Activated CD4-positive, alpha-beta T cell treated with anti-CD3 and anti-CD28 coated beads, Interleukin-2, amount 50 U/mL, for 1 hour (primary cell): ENCODE measurements around the gene UNC119.
"Not testable (repeated sequence)": the region's sequence is repeated elsewhere in the genome, so short reads cannot be mapped to it uniquely, and the experiment has no call there.

Source experiments
- DNase-seq: peaks from one replicate; pipeline ENCODE4 v3.0.0-alpha.2; 2020

The UNC119 gene

DNA sequence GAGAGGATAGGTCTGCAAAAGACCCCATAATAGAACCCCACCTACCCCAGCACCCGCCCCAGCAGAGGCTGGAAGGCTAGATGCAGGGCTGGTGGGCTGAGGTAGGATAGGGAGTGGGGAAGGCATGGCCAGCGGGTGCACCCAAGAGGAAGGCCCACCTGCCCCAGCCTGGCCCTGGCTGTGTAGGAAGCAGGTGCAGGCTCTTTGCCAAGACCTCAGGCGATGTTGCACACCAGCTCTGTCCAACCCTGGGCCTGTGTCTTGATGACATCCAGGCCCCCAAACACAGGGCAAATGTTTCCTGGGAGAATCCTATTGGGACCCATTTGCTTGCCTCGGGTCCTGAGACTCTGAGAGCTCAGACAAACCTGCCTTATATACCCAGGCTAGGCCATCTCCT, 12.2 kb downstream of the UNC119 start:
- DNase-seq: no peak

DNA sequence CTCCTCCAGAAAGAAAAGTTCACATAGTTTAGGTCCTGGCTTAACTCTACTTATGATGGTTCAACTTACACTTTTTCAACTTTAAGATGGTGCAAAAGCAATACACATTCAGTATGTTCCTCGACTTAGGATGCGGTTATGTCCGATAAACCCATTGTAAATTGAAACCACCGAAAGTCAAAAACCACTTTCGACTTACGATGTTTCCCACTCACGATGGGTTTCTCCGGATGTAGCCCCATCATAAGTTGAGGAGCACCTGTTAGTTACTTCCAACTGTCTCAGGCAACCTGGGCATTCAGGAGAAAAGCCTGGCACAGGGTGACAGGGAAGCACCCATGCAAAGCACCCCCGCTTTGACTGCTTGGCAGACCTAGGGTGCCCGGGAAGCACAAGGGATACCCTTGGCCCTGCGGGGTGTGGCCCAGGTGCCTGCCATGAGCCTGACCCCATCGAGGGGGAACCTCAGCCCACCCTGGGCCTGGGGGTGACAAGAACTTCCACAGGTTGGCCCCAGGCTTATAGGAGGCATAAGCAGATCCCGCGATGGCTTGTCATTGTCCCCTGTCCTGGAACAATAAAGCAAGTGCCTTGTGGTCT, 14.0 kb downstream of the UNC119 start:
- no peak for DNase-seq

DNA sequence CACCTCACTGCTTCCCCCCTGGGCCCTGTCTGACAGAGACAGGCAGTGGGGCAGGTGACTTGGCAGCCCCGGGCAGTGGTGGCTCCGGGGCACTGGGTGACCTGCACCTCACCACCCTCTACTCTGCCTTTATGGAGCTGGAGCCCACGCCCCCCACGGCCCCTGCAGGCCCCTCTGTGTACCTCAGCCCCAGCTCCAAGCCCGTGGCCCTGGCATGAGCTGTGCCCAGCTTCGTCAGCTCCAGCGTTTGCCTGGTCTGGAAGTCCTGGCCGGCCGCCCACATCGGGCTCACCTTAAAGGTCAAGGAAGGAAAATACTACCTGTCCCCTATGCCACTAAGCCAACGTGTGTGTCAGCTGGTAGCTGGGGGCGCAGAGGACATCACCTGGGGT, 15.2 kb downstream of the UNC119 start:
- no peak for DNase-seq

DNA sequence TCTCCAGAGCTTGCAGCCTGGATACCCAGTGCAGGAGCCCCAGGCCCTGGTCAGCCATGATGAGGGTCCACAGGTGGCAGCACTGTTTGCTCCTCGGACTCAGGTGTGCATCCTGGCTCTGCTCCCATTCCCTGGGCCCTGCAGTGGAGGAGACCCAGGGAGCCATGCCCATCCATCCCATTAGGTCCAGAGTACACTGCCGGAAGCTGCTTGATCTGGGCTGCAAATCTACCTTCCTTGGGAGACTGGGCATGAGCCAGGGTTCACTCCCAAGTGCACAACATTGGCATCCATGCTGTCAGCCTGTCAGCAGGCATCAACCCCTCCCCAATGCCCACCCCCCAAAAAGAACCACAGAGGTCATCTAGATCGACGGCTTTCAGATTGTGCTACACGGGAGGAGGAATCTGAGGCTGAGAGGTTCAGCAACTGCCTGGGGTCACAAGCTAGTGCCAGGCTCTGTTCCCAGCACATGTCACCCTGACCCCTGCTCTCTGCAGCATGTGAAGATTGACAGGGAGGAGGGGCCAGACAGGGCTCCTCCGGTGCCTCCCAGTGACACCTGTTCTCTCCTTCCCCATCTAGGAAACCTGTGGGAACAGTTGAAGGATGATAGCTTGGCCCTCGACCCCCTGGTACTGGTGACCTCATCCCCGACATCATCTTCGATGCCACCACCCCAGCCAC, 15.7 kb downstream of the UNC119 start:
- DNase-seq: no peak

DNA sequence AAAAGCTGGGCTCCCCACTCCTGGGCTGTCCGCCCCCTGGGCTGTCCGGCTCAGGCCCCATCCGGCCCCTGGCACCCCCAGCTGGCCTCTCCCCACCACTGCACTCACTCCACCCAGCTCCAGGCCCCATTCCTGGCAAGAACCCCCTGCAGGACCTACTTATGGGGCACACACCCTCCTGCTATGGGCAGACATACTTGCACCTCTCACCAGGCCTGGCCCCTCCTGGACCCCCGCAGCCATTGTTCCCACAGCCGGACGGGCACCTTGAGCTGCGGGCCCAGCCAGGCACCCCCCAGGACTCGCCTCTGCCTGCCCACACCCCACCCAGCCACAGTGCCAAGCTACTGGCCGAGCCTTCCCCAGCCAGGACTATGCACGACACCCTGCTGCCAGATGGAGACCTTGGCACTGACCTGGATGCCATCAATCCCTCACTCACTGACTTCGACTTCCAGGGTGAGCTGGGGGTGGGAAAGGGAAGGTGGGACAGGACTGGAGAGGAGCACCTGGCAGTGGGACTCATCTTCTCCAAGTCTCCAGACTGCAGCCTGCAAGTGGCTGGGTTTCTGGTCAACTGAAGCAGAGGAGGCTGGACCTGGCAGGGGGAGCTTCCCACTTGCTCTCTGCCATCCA, 17.6 kb downstream of the UNC119 start:
- DNase-seq: no peak

DNA sequence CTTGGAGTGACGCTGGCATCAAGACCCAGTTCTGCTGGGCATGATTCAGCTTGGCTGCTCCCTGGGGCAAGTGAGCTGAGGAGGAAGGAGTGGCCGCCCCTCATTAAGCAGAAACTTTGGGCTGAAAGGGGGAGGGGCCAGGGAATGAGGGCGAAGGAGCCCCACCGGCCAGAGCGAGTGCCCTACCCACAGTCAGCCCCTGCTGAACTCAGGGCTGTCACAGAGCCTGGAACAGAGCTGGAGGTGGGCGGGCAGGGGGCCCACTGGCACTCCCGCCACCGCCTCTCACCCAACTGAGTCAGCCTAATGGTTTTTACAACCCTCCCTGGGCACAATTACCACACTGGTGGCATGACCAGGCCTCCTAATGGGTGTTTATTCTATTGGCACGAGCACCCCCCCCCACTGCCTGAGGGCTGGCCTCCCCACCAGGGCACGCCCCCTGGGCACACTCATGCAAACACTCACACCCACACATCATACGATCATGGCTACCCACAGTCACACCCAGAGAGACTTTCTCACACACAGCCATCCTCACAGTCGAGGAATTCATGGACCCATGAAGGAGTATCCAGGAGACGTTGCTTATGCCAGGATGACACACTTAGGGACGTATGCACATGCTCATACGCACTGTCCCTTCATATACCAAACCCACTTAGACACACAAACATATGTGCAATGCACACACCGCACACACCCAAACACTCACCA, 19.2 kb downstream of the UNC119 start:
- no peak for DNase-seq

DNA sequence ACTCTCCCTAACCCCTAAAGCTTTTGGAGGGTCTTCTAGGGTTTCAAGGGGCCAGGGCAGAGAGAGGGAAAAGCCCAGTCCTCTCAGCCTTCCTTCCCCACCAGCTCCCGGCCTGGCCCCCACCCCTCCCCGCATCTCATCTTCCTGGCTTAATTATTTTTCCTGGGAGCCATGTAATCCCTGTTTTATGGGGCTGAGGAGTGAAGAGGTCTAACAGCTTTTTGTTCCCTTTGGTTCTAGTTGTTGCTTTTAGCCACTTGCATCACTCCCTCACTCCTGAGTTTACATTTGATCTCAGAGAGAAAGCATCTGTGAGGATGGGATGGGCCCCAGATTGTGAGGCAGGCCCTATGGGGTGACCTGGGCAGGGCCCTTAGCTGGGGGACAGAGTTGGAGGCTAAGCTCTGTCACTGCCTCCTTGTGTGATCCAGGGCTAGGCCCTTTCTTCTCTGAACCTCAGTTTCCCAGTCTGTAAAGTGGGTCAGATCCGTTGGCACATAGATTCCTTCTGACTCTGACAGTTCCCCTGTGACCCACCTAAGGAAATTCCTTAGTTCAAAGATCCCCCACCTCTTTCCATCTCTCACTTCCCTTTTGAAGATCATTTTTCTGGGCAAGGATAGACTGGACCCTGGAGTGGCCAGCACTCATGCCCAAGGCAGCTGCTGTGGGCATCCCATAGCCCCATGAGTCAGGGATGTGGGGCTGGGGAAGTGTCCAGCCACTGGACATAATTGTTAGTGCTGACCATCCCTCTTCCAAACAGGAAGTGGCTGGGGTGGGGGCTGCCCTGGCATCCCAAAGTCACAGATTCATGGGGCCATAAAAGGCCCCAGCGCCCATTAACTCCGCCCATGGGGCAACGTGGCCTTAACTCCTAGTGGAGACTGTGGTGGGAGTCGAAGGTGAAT, 20.1 kb downstream of the UNC119 start:
- no peak for DNase-seq

DNA sequence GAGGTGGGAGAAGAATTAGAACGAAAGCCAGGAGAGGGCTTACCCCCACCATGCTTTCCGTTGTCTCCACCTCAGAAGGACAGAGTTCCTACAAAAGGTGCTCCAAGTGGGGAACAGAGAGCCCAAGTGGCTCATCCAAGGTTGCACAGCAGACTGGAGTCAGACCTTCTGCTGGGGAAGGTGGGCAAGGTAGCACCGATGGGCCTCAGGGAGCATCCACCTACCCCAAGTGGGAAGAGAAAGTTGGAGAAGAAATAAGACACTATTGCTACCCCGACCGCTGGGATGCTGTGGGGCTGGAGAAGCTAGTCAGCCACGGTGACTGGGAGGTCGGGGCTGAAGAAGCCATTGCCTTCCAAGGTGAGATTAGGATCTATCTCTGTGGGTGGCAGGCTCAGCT, 21.5 kb downstream of the UNC119 start:
- no peak for DNase-seq

DNA sequence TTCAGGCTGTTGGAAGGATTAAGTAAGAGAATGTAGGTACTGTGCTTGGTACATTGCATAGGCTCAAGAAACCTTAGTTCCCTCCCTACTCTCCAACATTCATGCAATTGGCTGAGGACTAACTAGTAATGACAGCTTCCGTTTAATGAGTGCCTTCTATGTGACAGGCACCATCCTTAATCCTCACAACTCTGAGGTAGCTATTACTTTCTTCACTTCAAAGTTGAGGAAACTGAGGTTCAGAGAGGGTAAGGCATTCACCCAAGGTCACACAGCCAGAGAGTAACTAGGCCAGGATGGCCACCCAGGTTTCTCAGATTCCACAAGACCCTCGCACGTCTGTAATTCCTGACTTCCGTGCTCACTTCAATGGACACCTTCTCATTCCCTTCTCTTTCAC, 22.2 kb downstream of the UNC119 start:
- no peak for DNase-seq

DNA sequence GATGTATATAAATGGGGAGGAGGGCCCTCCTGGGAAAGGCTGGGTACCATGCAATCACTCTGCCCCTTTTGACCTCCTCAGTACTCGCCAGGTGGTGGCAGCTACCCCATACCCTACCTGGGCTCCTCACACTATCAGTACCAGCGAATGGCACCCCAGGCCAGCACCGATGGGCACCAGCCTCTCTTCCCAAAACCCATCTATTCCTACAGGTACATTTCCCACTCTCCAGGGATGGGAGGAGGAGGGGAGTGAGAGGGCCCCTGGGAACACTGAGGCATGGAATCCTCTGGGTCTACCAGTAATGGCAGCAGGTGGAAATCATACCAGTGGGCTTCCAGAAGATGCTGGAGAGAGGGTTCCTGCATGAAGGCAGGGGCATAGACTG, 23.4 kb downstream of the UNC119 start:
- no peak for DNase-seq

DNA sequence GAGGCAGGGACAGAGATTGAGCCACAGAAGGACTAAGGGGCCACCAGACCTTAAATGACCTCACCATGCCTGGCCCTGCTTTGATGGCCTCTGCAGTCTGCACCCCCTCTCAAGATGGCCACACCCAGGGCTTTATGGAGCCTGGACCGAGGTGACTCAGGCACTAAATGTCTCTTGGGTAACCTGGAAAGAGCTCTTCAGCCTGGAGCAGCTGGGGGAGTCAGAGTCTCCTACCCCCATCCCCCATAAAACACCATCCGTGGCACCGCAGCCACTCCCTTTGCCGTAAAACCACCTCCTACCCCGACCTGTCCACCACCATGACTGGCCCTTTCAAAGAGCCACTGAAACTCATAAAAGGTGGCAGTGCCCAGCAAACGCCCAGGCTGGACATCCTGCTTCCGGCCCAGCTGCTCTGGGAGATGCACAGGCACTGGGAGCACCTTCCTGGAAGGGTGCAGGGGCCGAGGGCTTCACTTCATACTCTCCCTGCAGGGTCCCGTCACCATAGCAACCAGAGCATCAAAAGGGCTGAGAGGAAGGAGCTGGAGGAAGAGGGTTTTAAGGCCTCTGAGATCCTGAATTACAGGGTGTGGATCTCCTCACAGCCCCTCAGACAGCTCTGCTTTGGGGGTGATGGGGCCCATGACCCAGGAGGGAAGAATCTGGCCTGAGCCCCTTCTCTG, 24.0 kb downstream of the UNC119 start:
- DNase-seq: no peak

DNA sequence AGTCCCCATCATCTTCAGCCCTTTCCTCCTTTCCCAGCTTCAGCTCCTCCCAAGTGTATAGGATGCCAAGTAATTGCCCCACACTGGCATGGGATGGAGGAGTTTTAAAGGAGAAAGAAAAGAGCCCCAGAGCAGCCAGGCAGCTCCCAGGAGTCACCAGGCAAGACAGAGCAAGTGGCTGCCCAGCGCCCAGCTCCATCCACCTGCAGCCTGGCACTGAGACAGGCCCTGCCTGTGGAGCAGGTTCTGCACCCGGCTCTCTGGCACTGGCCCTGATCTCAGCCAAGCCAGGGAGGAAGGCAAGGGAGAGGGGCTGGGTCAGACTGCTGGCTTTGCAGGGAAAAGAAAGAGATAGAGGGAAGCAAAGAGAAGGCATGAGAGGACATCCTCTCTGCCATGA, 24.6 kb downstream of the UNC119 start:
- DNase-seq: no peak

DNA sequence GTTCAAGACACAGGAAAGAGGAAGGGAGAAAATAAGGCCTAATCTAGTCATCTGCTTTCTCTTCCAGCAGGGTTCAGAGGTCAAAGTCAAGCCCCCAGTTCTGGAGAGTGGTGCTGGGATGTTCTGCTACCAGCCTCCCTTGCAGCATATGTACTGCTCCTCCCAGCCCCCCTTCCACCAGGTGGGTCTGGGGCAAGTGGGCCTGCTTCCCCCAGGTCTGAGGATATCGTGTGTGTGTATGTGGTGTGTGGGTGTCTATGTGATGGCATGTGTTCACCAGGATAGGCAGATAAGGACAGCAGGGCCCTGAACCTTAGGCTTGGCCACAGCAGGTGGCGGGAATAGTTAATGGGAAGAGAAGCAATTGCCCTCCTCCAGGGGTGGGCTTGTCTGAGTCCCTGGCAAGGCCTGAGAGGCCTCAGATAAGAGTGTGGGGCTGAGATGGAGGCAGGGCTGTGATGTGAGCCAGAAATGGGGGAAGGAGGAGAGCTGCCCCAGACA, 25.2 kb downstream of the UNC119 start:
- DNase-seq: no peak

DNA sequence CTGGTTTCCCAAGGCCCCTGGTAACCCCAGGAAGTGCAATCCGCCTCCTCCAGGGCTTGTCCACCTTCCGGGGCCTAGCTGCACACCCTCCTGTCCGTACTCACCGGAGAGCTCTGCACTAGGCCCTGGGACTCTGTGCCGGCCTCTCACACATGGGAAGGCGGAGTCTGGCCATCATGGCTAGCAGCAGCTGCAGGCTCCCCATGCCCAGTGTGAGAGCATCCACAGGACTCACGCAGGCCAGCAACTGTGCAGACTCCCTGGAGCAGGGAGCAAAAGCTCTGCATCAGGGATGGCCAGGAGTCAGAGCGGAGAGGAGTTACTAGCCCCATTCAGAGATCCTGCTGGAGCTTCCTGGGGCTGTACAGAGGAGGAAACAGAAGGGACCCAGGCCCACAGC, 26.0 kb downstream of the UNC119 start:
- DNase-seq: no peak

DNA sequence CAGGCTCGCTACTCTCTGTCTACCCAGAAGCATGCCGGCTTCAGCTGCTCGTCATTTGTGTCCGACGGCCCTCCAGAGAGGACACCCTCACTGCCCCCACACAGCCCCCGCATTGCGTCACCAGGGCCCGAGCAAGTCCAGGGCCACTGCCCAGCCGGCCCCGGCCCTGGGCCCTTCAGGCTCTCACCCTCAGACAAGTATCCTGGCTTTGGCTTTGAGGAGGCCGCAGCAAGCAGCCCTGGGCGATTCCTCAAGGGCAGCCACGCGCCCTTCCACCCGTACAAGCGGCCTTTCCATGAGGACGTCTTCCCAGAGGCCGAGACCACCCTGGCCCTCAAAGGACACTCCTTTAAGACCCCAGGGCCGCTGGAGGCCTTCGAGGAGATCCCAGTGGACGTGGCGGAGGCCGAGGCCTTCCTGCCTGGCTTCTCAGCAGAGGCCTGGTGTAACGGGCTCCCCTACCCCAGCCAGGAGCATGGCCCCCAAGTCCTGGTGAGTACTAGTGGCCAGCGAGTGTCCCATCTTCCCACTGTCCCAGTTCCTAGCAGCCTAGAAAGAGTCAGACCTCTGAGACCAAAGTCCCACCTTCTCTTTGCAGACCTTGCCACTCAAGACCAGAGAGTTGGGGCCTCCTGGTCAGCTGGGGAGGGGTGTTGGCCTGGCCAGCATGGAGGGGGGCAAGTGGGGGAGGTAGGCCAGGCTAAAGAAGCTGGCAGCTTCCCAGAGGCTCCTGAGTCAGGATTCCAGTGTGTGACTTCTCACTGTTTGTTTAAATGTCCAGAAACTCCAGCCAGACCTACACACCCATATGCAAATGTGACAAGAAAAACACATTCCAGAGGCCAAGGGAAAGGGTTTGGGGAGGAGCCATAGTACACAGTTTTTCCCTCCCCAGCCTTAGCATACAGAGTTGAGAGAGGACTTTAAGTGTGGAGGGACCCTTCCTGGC, 27.7 kb downstream of the UNC119 start:
- no peak for DNase-seq

DNA sequence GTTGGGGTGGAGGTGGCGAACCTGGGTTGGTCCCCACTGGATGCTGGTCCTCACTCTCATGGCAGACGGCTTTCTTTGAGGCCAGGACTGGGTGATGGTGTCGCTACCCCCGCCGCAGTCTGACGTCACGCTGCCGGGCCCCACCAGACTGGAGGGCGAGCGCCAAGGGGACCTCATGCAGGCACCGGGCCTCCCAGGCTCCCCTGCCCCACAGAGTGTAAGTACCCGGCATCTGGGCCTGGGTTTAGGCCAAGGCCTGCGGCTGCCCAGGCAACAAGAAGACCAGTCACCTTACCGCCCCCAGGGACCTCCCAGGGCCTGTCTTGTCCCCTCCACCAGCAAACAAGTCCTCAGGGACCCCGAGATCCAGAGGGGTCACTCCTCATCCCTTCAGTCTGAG, 28.5 kb downstream of the UNC119 start:
- DNase-seq: no peak

DNA sequence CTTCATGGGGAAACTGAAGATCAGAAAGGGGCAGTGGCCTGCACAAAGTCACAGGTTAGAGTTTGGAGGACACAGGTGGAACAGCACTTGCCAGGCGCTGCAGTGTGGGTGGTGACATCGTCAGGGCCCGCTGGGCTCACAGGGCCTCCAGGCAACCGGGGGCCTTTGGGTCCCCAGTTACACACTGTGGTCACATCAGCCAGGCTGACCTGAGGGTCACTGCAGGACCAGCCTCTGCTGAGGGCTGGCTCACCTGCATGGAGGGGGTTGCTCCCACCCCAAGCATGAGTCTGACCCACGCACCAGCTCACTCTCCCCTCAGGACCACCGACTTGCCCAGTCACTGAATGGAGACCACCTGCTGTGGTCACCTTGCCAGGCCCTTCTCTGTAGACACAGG, 29.2 kb downstream of the UNC119 start:
- DNase-seq: no peak

DNA sequence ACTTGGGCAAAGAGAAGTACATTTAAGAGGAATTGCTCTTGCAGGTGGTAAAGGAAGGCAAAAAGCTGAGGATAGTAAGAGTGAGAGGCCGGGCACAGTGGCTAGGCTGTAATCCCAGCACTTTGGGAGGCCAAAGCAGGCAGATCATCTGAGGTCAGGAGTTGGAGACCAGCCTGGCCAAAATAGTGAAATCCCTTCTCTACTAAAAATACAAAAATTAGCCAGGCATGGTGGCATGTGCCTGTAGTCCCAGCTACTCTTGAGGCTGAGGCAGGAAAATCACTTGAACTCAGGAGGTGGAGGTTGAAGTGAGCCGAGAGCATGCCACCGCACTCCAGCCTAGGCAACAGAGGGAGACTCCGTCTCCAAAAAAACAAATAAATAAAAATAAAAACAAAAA, 30.1 kb downstream of the UNC119 start:
- not testable (repeated sequence) for DNase-seq

DNA sequence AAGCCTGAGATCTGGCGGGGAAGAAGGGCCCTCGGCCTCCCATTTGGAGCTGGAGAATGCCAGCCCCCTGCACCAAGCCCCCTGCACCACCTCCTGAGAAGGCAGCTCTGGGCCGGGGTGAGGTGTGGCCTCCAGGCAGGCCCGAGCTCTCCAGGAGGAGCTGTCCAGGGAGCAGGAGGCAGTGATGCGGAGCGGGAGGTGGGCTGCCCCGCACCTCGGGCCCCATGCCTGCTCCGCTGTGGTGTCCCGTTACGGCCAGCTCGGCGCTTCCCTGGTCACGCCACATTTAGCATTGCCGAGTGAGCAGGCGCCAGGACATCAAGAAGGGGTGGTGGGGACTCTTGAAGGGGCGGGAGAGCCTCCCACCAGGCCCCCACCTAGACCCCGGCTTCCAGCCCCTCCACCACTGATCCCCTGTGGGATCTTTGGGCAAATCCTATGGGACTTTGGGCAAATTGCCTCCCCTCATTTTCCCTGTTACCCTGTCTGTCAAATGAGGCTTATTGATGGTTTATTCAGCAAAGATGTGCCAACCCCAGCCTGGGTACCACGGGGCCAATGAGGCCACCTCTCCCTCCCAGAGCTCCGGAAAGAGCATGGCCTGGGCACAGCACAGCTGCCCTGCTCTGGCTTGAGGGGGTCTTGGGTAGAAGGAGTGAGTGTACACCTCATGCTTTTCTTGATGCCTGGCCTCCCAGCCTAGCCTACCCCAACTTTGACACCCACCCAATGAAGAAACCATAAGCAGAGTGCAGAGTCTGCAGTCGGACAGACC, 30.9 kb downstream of the UNC119 start:
- no peak for DNase-seq

DNA sequence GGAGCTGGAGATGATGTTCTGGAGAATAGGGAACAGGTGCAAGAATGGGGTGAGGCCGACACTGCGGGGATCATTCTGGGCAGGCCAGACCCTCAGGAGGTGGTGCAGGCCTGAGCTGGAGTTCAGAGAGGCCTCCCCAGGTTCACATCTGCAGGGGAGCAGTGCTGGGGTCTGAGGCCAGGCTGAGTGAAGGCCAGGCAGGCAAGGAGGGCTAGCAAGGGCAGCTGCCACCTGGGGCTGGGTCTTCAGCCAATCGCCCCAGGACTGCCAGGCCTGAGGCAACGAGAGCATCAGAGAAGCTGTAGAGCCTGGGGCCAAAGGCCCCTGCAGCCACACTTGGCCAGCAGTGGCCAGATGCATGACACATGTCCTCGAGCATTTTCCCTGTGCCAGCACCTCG, 31.7 kb downstream of the UNC119 start:
- DNase-seq: no peak
